ENCODE measurements around the gene PIP5K1C.
A peak's percentile ranks its signal among the peaks of the same experiment; 100 is the strongest.

The PIP5K1C gene

GRCh38 chr19:3627351-3627723 lies 72.9 kb downstream of the PIP5K1C start:
- DNase-seq (ENCODE audit: low read depth) = no peak
- H3K4me3 ChIP-seq (ENCODE audit: low read depth, low read length) = peak overlapping the region; percentile 100
- TF ChIP-seq CTCF (IDR thresholded peaks at IDR 0.05; ENCODE audit: control insufficient read depth, extremely low read depth, insufficient read depth) = no peak

GRCh38 chr19:3626473-3627350 lies 73.6 kb downstream of the PIP5K1C start, which contains the start of gene CACTIN:
Gene CACTIN (minus strand): TSS chr19:3626790. CDS start chr19:3626762, 28 bp downstream.
- peak within 1 kb of the TSS; percentile 100 for H3K4me3 ChIP-seq (ENCODE audit: low read depth, low read length)
- no peak for TF ChIP-seq CTCF (IDR thresholded peaks at IDR 0.05; ENCODE audit: control insufficient read depth, extremely low read depth, insufficient read depth)

GRCh38 chr19:3625996-3626472 lies 74.2 kb downstream of the PIP5K1C start:
- peak overlapping the region; percentile 100 for H3K4me3 ChIP-seq (ENCODE audit: low read depth, low read length)
- TF ChIP-seq CTCF (IDR thresholded peaks at IDR 0.05; ENCODE audit: control insufficient read depth, extremely low read depth, insufficient read depth) = no peak
- no peak for DNase-seq (ENCODE audit: low read depth)

More at GRCh38 chr19:3626473-3627350, 73.6 kb downstream of the PIP5K1C start, which contains the start of gene CACTIN:
- DNase-seq (ENCODE audit: low read depth) = peak; percentile 92

GRCh38 chr19:3623716-3624115 lies 76.6 kb downstream of the PIP5K1C start:
- DNase-seq (ENCODE audit: low read depth) = no peak
- no peak for TF ChIP-seq CTCF (IDR thresholded peaks at IDR 0.05; ENCODE audit: control insufficient read depth, extremely low read depth, insufficient read depth)
- no peak overlapping the region for H3K4me3 ChIP-seq (ENCODE audit: low read depth, low read length)

GRCh38 chr19:3622224-3622623 lies 78.0 kb downstream of the PIP5K1C start:
- no peak for TF ChIP-seq CTCF (IDR thresholded peaks at IDR 0.05; ENCODE audit: control insufficient read depth, extremely low read depth, insufficient read depth)
- no peak for DNase-seq (ENCODE audit: low read depth)
- no peak overlapping the region for H3K4me3 ChIP-seq (ENCODE audit: low read depth, low read length)

GRCh38 chr19:3621689-3622088 lies 78.6 kb downstream of the PIP5K1C start:
- H3K4me3 ChIP-seq (ENCODE audit: low read depth, low read length) = no peak overlapping the region
- no peak for DNase-seq (ENCODE audit: low read depth)
- TF ChIP-seq CTCF (IDR thresholded peaks at IDR 0.05; ENCODE audit: control insufficient read depth, extremely low read depth, insufficient read depth) = no peak

Measured in LNCaP clone FGC (cell line).